Trophoblast cell (in vitro differentiated cells and primary cell): ENCODE measurements around the gene AR.
A peak's percentile ranks its signal among the peaks of the same experiment; 100 is the strongest.

ENCODE experiments used
- DNase-seq, 2 donors: peaks; one replicate each; pipeline ENCODE4 v3.0.0-alpha.2; 2016
- H2AFZ ChIP-seq: 2 replicates; pipeline ENCODE4 v1.6.1; 2013; ENCODE audit warnings: low read length, moderate library complexity, mild to moderate bottlenecking; ENCODE audit not compliant: insufficient read depth, poor library complexity
- H2AK5ac ChIP-seq: 2 replicates; pipeline ENCODE4 v1.6.1; 2013; ENCODE audit warnings: mild to moderate bottlenecking, low read length
- H2BK120ac ChIP-seq: 2 replicates; pipeline ENCODE4 v1.6.1; 2013; ENCODE audit warnings: low read length, mild to moderate bottlenecking, moderate library complexity; ENCODE audit not compliant: insufficient read depth, poor library complexity
- H2BK12ac ChIP-seq: 2 replicates; pipeline ENCODE4 v1.6.1; 2013; ENCODE audit warnings: mild to moderate bottlenecking, low read length, moderate library complexity
- H2BK5ac ChIP-seq: 2 replicates; pipeline ENCODE4 v1.6.1; 2013; ENCODE audit warnings: low read length, low read depth, moderate library complexity, mild to moderate bottlenecking; ENCODE audit not compliant: poor library complexity
- H3K14ac ChIP-seq: 2 replicates; pipeline ENCODE4 v1.6.1; 2013; ENCODE audit warnings: mild to moderate bottlenecking, low read length
- H3K18ac ChIP-seq: 2 replicates; pipeline ENCODE4 v1.6.1; 2013; ENCODE audit warnings: mild to moderate bottlenecking, low read length
- H3K23ac ChIP-seq: 2 replicates; pipeline ENCODE4 v1.6.1; 2013; ENCODE audit warnings: low read length
- H3K27ac ChIP-seq: 2 replicates; pipeline ENCODE4 v1.5.1; 2013; ENCODE audit warnings: low read depth, mild to moderate bottlenecking, inconsistent platforms, low read length, moderate library complexity
- H3K27me3 ChIP-seq: 2 replicates; pipeline ENCODE4 v1.6.1; 2013; ENCODE audit warnings: inconsistent platforms, mild to moderate bottlenecking, low read length, moderate library complexity; ENCODE audit not compliant: insufficient read depth
- H3K36me3 ChIP-seq, 2 experiments: 1 replicate in 1 of 2; 2 replicates in 1 of 2; pipeline ENCODE4 v1.6.1; 2013; ENCODE audit warnings: low read length in 2 of 2, mild to moderate bottlenecking in 2 of 2, moderate library complexity in 1 of 2; ENCODE audit not compliant: insufficient read depth in 2 of 2, control insufficient read depth in 1 of 2
- H3K4ac ChIP-seq: 2 replicates; pipeline ENCODE4 v1.6.1; 2013; ENCODE audit warnings: low read depth, mild to moderate bottlenecking, low read length, moderate library complexity
- H3K4me1 ChIP-seq, 2 experiments: 1 replicate in 1 of 2; 2 replicates in 1 of 2; pipeline ENCODE4 v1.6.1; 2013; ENCODE audit warnings: low read length in 2 of 2, mild to moderate bottlenecking in 2 of 2, moderate library complexity in 1 of 2; ENCODE audit not compliant: insufficient read depth in 2 of 2, control insufficient read depth in 1 of 2
- H3K4me2 ChIP-seq: 2 replicates; pipeline ENCODE4 v1.6.1; 2013; ENCODE audit warnings: inconsistent platforms, mild to moderate bottlenecking, low read length, moderate library complexity
- H3K4me3 ChIP-seq: 2 replicates; pipeline ENCODE4 v1.5.1; 2013; ENCODE audit warnings: mild to moderate bottlenecking, low read depth, low read length, inconsistent platforms
- H3K79me1 ChIP-seq: one replicate; pipeline ENCODE4 v1.6.1; 2013; ENCODE audit warnings: low read length
- H3K79me2 ChIP-seq: 2 replicates; pipeline ENCODE4 v1.6.1; 2013; ENCODE audit warnings: low read length, mild to moderate bottlenecking; ENCODE audit not compliant: control insufficient read depth, insufficient read depth, poor library complexity
- H3K9ac ChIP-seq: 2 replicates; pipeline ENCODE4 v1.6.1; 2013; ENCODE audit warnings: mild to moderate bottlenecking, low read length
- H3K9me3 ChIP-seq: 2 replicates; pipeline ENCODE4 v1.6.1; 2013; ENCODE audit warnings: low read depth, mild to moderate bottlenecking, control low read depth, inconsistent platforms, low read length; ENCODE audit not compliant: insufficient read depth
- H4K12ac ChIP-seq: 2 replicates; pipeline ENCODE4 v1.6.1; 2013; ENCODE audit warnings: low read depth, mild to moderate bottlenecking, low read length, moderate library complexity
- H4K8ac ChIP-seq: 2 replicates; pipeline ENCODE4 v1.6.1; 2013; ENCODE audit warnings: low read depth, mild to moderate bottlenecking, low read length, moderate library complexity
- H4K91ac ChIP-seq: one replicate; pipeline ENCODE4 v1.6.1; 2013; ENCODE audit warnings: low read depth, mild to moderate bottlenecking, low read length, moderate library complexity
- WGBS: extraction: QIAGEN DNeasy Blood & Tissue Kit; methylation state at CpG from one replicate; pipeline ENCODE4 v1.1.7; 2013; ENCODE audit warnings: missing lambda C conversion rate; ENCODE audit not compliant: insufficient read length, insufficient coverage; ENCODE audit errors: extremely low coverage; 5-methylcytosine and 5-hydroxymethylcytosine counted together

Gene AR

GRCh38 chrX:67585401-67585800 is 41.6 kb downstream of the AR start:
- Histone ChIP-seq H2BK12ac (no peak overlapping the region), H3K9ac (no peak overlapping the region), H3K79me1 (no peaks in the 10 kb centered on the region), H2BK120ac (no peak overlapping the region), H3K4ac (no peak overlapping the region), H4K12ac (no peak overlapping the region), H2BK5ac (no peak overlapping the region), H3K9me3 (no peaks in the 10 kb centered on the region), H3K4me3 (no peak overlapping the region), H3K36me3 (no peaks in the 10 kb centered on the region), H3K4me1 (no peaks in the 10 kb centered on the region), H2AFZ (no peak overlapping the region), H3K4me2 (no peak overlapping the region), H3K27ac (no peak overlapping the region), H3K27me3 (no peaks in the 10 kb centered on the region), H3K14ac (no peak overlapping the region), H2AK5ac (no peak overlapping the region), H3K79me2 (no peaks in the 10 kb centered on the region), H4K8ac (no peak overlapping the region), H3K23ac (no peak overlapping the region), H4K91ac (no peak overlapping the region), H3K18ac (no peak overlapping the region)
- WGBS: no CpG with 5 or more reads among the region's 3 CpGs
- DNase-seq: peak in 1 of 2 donors; percentile 1

DNA sequence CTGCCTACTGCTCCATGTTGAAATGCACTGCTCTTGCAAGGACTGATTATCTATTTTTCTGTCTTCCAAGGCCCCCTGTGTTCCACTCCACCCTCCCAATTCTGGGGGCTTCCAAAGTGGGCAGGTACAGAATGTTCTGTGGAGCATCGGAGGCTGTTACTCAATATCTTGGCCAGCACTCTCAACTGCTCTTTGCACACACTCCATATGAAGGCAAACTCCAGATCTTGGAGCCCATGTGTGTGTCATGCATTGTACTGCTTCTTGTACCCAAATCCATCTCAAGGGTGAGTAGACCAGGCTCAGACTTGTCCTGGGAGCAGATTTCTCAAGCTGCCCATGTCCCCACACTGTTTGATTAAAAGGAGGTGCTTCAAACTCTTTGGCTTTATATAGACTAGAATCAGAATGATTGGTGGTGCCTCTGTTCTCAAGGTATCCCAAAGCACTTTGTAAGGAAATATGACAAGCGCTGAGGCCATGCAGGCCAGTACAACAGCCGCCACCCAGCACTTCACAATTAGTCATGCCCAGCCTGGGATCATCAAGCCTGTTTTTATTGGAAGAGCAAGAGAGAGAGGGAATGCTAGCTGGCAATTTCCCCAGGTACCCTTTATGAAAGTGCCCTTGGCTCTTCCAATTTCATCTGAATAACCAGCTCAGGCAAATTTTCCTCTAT is 44.3 kb downstream of the AR start:
- no peak overlapping the region for H3K27ac ChIP-seq
- H2BK120ac ChIP-seq: no peak overlapping the region
- H3K36me3 ChIP-seq: no peaks in the 10 kb centered on the region
- H3K4ac ChIP-seq: no peak overlapping the region
- no peaks in the 10 kb centered on the region for H3K79me1 ChIP-seq
- H2BK5ac ChIP-seq: no peak overlapping the region
- H4K12ac ChIP-seq: no peak overlapping the region
- no peak overlapping the region for H3K14ac ChIP-seq
- H2AK5ac ChIP-seq: no peak overlapping the region
- no peaks in the 10 kb centered on the region for H3K4me1 ChIP-seq
- no peaks in the 10 kb centered on the region for H3K79me2 ChIP-seq
- H3K4me3 ChIP-seq: no peak overlapping the region
- H3K23ac ChIP-seq: no peak overlapping the region
- no peak overlapping the region for H3K9ac ChIP-seq
- no peaks in the 10 kb centered on the region for H3K9me3 ChIP-seq
- no peak overlapping the region for H4K91ac ChIP-seq
- H2AFZ ChIP-seq: no peak overlapping the region
- H2BK12ac ChIP-seq: no peak overlapping the region
- no peak overlapping the region for H3K4me2 ChIP-seq
- no peaks in the 10 kb centered on the region for H3K27me3 ChIP-seq
- no peak for DNase-seq
- no peak overlapping the region for H3K18ac ChIP-seq
- no peak overlapping the region for H4K8ac ChIP-seq
- WGBS: no CpG with 5 or more reads among the region's 3 CpGs

- no peak overlapping the region for H4K8ac ChIP-seq
- no peak overlapping the region for H2BK12ac ChIP-seq
- H4K12ac ChIP-seq: no peak overlapping the region
- no peak overlapping the region for H2AK5ac ChIP-seq
- H2BK5ac ChIP-seq: no peak overlapping the region
- no peaks in the 10 kb centered on the region for H3K9me3 ChIP-seq
- no peaks in the 10 kb centered on the region for H3K36me3 ChIP-seq
- no peak overlapping the region for H3K9ac ChIP-seq
- H2BK120ac ChIP-seq: no peak overlapping the region
- no peak overlapping the region for H3K18ac ChIP-seq
- WGBS: no CpG with 5 or more reads among the region's 3 CpGs
- H4K91ac ChIP-seq: no peak overlapping the region
- H2AFZ ChIP-seq: no peak overlapping the region
- no peak for DNase-seq
- no peak overlapping the region for H3K4me2 ChIP-seq
- H3K27me3 ChIP-seq: no peaks in the 10 kb centered on the region
- no peak overlapping the region for H3K4ac ChIP-seq
- H3K79me2 ChIP-seq: no peaks in the 10 kb centered on the region
- no peaks in the 10 kb centered on the region for H3K79me1 ChIP-seq
- H3K14ac ChIP-seq: no peak overlapping the region
- no peaks in the 10 kb centered on the region for H3K4me1 ChIP-seq
- no peak overlapping the region for H3K27ac ChIP-seq
- H3K4me3 ChIP-seq: no peak overlapping the region
- no peak overlapping the region for H3K23ac ChIP-seq
These were observed 53.3 kb downstream of the AR start for GRCh38 chrX:67596839-67597790.

- no peak for DNase-seq
- WGBS: no CpG with 5 or more reads among the region's 3 CpGs
- H4K8ac ChIP-seq: no peak overlapping the region
These were observed 55.7 kb downstream of the AR start for GRCh38 chrX:67599532-67599931.

More at GRCh38 chrX:67599532-67599931, 55.7 kb downstream of the AR start:
- no peak overlapping the region for H2BK12ac ChIP-seq
- no peaks in the 10 kb centered on the region for H3K79me1 ChIP-seq
- H2BK120ac ChIP-seq: no peak overlapping the region
- H3K23ac ChIP-seq: no peak overlapping the region
- no peak overlapping the region for H4K12ac ChIP-seq
- no peak overlapping the region for H3K4me2 ChIP-seq
- no peak overlapping the region for H3K4ac ChIP-seq
- H3K27me3 ChIP-seq: no peaks in the 10 kb centered on the region
- no peaks in the 10 kb centered on the region for H3K9me3 ChIP-seq
- H3K9ac ChIP-seq: no peak overlapping the region
- H3K14ac ChIP-seq: no peak overlapping the region
- H2BK5ac ChIP-seq: no peak overlapping the region
- no peak overlapping the region for H3K18ac ChIP-seq
- no peaks in the 10 kb centered on the region for H3K79me2 ChIP-seq
- no peak overlapping the region for H4K91ac ChIP-seq
- no peaks in the 10 kb centered on the region for H3K36me3 ChIP-seq
- no peak overlapping the region for H3K4me3 ChIP-seq
- H2AK5ac ChIP-seq: no peak overlapping the region
- no peaks in the 10 kb centered on the region for H3K4me1 ChIP-seq
- no peak overlapping the region for H3K27ac ChIP-seq
- no peak overlapping the region for H2AFZ ChIP-seq
